ENCODE measurements around the gene EGLN3.

The EGLN3 gene

DNA sequence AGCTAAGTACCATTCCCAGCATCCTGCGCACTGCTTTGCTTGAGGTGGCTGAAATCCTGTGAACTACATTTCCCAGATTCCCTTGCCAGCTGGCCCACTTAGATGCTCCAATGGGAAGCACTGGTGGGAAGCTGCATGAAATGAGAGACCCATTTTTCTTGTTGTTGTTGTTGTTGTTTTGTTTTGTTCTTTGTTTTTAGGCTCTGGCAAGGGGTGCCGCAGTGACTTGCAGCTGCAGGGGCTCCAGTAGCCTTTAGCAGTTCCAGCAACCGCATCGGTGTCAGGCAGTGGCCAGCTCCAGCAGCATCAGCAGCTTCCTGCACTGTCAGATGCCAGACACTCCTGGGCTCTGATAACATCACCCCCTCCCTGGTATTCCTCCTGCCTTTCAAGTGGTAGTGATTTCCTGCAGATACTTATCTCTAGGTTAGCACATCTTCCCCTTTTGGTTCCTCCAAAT lies 8.8 kb upstream of the EGLN3 start:
- no peak for DNase-seq

GRCh38 chr14:33958605-33959226 lies 7.8 kb upstream of the EGLN3 start:
- no peak for DNase-seq

DNA sequence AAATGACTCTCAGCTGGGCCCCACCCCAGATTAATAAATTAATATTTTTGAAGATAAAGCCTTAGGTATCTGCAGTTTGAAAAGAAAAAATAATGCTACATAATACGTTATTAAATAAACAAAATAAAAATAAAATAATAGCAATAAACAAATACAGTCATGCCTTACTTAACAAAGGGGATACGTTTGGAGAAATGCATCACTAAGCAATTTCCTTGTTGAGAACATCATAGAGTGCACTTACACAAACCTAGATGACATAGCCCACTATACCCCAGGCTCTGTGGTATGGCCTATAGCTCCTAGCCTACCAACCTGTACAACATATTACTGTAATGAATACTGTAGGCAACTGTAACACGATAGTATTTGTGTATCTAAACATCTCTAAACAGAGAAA lies 7.1 kb upstream of the EGLN3 start:
- DNase-seq = no peak

DNA sequence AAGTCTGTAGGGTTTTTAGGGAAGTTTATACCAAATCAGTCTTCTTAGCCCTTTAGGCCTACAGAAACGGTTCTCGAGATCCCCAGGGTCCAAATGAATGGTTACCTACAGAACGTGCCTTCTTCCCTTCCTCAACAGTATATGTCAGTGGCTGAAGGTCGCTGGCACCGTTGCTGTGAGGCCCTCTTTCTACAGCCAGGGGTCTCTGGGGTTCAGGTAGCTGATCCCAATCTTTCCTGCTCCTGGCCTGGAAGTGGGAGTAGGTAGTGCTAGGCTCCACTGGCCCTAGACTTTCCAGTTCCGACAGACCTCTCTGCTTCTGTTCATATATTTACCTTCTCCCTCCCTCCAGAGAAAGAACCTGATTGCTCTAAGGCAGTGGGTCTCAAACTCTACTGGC lies 6.4 kb upstream of the EGLN3 start:
- no peak for DNase-seq

DNA sequence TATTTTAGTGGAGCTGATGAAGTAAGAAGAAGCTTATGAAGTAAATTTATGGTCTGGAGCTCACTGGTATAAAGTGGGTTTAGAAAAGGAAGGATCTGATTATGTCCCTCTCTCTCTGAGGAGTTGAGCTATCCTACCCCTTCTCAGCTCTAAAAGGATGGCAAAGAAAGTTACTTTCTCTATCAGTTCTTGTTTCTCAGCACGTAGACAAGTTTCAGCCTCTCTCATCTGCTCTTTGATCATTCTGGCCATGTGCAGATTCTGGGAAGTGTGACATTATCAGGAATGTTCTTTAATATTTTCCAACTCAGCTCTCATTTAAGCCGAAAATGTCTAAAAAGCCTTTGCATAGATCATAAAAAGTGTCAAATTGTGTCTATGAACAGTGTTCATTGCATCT lies 5.8 kb upstream of the EGLN3 start:
- DNase-seq = no peak

DNA sequence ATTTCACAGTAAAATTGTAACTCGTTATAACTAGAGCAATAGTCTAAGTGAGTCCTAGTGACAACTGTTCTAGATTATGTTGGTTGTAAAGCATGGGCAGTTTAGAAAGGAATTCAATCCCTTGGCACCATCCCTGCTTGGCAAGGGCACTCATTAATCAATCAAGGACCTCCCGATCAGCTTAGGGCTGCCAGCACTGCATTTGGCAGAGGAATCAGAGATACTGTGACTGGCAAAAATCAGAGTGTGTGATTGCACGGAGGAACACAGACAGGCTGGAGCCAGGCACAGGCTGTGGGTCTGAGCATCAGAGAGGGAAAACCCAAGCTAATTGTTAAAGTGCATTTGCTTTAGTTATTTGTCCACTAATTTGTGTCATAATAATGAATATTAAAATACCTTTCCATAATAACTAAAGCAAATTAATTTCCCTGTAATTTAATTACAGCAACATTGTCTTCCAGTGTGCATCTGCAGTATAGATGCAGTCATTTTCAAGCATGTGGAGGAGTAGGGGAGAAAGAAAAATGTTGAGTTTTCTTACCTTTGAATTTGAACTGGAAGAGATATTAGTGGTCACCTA lies 3.2 kb upstream of the EGLN3 start:
- DNase-seq = no peak

DNA sequence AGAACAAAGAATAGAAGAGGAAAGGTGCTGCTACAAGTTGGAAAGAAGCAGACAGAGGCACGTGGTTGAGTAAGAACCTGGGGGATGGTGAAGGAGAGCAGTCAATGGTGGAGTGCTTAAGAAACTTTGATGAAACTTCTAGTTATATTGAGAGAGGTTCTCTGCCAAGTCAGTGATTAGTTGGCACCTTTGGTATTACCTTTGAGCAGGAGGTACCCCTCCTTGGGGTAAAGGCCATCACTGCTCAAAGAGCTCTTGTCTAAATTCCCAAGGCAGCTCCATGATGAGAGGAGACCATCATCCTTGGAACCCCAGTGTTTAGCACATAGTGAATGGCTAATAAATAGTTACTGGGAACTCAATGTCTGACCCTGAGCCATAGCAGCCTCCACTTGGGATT lies 1.7 kb upstream of the EGLN3 start:
- no peak for DNase-seq

DNA sequence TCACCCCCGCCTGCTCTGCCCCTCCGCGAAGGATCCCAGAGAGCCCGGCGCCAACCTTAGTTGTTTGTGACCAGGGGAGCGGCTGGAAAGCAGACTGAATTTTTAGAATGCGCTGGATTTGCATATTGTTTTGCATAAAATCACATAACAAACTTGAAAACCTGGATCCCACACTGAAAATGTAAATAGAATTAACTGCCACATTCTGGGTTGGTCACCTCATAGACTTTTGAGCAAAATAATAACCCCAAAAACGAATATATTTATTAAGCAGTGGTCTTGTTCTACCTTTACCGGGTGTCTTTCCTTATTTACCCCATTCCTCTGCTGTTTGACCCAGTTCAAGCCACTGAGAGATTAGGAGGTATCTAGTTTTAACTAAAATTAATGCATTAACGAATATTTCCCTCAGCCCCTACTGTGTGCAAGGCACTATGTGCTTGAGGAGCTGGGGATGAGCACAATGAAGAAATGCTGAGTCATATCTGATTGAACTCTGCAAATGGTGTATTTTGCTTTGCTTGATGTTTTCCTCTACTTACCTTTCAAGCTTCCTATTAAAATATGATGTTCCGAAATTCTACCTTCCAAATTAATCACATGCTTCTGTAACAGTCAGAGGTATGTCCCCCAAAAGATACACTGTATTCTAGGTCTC lies 438 bp upstream of the EGLN3 start:
- no peak for DNase-seq

DNA sequence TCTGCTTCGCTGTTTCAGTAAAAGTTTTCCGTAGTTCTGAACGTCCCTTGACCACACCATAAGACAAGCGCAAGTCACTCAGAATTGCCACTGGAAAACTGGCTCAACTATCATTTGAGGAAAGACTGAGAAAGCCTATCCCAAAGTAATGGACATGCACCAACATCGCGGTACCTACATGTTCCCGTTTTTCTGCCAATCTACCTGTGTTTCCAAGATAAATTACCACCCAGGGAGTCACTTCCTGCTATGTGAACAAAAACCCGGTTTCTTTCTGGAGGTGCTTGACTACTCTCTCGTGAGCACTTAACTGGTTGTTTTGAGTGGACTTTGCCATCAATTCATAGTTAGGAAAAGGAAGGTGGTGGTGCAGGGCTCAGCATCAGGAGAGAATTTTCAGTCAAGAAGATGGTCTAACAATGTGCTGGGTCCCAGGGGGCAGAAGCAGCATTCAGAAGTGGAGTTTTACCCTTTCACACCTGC lies 1.4 kb downstream of the EGLN3 start:
- peak; percentile 30 for DNase-seq

- no peak for DNase-seq
Measured at GRCh38 chr14:33948869-33949408, 1.9 kb downstream of the EGLN3 start.

DNA sequence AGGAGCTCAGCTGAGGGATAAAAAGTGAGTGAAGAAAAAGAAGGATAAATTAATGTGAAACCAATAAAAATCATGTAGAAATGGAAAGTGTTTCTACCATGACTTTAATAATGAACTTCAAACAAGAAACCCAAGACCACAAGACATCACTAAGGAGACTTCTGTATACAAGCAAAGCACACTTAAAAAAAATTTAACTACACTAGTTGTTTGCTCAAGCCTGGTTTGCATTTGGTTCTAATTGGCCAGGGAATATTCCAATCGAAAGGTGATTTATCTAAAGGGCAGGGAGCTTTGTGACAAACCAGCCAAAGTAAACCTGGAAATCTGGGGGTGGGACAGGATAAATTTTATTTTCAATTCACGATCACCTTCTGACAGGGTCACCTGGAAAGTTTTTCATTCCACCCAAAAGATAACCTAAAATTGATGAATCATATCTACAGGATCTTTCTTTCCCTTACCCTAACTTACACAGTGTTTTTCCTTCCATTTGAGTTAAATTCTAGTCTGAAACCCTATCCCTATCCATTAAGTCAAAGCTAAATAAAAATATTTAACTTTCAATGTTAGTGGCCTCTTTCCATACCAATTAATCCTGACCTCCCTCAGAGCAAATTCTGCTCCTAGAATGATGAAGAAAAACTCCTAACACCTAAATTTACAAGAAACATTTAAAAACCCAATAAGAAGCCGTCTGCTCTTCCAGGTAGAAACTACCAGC lies 2.6 kb downstream of the EGLN3 start:
- no peak for DNase-seq

DNA sequence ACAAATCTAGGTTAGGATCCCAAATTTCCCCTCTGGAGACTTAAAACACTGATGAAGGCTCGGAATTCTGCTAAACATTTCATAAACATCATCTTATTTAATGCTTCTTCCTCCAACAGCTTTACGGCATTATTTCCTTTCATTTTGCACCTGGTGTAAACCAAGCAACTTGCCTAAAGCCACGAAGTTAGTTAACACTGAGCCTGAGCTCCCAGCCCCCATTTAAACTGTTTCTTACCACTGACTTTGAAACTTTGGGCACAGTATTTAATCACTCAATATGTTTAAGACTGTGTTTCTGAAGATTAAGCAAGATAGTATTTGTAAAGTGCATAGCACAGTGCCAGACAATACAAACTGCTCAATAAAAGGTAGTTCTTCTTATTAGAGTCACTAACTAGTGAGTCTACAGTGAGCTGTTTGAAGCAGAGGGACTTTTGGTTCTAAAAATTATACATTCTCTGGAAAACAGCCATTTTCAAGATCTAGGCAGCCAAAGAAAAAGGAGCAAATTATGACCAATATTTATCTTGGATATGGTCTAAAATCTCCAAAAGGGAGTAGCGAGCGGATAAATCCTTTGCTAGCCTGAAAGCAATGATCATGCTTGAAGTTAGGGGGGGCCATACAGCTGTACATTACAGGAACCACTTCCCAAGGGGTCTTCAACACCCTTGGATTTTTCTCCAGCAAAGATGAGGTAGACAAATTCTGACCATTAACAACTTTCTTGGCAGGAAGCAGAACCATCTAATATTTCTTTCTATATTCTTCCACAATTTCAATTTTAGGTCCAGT lies 4.0 kb downstream of the EGLN3 start:
- no peak for DNase-seq

- no peak for DNase-seq
Measured at GRCh38 chr14:33945210-33946088, 5.4 kb downstream of the EGLN3 start.

DNA sequence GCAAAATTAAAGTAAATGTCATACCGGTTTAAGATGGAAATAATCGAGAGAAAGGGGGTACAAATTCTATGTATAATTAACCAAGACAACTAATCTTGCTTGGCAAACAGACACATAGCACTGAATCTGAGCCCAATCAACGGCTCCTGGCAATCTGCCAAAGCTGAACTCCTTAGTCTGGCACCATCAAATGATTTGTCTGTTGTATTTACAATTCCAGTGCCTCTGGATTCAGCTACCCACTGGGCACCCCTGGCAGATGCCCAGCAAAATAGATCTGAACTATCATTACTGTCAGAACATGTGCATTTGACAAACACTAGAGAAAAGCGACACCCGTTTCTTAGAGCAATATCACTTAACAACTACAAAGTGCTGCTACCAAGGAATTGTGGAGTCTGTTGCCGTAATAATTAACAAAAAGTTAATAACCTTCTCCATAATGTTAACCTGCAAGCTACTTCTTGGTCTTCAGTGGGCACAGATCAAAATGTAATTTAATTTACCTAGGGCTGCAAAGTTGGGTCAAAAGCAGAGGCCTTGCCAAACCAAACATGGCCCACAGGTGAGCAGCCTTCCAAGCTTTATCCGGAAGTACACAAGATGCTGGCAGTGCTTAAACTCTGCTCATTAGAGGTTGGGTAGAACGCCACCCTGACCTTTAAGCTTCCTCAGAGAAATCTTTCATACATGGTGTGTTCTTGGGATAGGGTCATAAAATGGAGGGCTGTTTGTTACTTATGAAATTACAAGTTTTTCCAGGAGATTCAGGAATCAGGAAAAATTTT lies 7.6 kb downstream of the EGLN3 start:
- peak; percentile 35 for DNase-seq

DNA sequence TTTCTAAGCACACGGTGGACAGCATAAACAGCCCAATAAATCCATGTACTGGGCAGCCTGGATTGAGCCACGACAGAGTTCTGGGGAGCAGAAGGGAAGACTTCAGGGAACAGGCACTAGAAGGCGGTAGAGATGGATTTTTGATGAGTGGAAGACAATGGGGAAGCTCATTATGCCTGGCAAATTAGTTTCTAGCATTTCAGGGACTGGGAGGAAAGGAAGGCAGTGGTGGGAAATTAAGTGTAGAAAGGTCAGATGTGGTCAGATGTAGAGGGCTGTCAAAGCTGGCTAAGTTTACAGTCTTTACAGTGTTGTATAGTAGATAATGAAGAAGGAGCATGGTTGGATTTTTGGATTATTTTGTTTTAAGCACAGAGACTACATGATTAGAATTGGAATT lies 9.2 kb downstream of the EGLN3 start:
- no peak for DNase-seq

GRCh38 chr14:33940561-33941011 lies 10.3 kb downstream of the EGLN3 start:
- no peak for DNase-seq

DNA sequence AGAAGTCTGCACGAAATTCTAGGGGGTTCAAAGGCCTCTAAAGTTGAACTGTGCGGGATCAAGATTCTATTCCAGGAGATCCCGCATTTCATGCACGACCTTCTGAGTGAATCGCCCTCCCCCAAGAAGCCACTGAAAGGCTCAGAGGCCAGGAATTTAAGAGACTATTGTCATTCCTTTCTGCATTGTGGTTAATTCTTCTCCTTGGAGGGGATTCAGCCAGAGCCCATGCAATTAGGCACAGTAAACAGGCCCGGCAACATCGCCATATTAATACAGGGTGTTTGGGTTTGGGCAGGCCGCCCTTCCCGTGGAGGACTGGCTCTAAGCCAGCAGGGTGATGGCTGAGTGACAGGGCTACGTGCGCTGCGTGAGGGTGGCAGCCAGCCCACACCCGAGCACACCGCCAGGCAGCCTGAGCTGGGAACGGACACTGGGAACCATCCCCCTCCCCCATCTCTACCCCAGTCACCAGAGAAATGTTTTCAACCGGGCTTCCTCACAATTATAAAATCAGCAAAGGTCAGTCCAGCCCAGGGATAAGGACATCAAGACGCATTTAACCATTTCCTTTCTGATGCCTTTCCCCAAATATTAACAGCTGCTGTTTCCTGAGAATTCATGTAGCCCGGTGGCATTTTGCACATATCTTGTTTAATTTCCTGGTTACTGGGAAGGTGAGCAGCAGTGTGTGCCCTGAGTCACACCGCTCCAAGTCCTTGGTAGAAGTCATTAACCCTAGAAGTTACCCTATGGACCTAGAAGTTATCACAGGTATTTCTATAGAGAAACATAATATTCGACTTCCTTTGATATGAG lies 12.5 kb downstream of the EGLN3 start:
- peak; percentile 32 for DNase-seq

GRCh38 chr14:33936391-33936790 lies 14.5 kb downstream of the EGLN3 start:
- no peak for DNase-seq

DNA sequence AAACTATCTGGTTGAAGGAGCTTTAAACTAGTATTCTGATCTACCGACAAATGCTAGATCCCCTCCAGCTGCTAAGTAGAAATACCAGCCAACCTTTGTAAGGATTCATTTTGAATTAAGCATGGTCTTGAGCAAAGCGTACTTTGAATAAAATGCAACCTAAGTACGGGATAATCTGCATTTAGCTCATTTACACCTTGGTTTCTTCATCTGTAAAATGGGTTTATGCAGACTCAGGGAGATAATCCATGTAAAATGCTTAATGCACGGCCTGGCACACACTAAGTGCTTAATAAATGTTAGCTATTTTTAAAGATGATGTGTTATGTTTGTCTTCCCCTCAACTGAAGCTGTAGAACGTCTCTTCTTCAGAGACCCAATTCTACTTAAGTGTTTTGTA lies 15.9 kb downstream of the EGLN3 start:
- DNase-seq = no peak
